Endothelial cell (in vitro differentiated cells): ENCODE measurements around the gene GNAT3. TPM values are rescaled to one million over a fixed set of nuclear protein-coding genes. Genes with fewer than 3 reads are reported as not detected.

Source experiments
- DNase-seq: peaks from one replicate; pipeline ENCODE4 v3.0.0; 2021; ENCODE audit warnings: low spot score
- H3K27ac Mint-ChIP-seq: one replicate; pipeline ENCODE4 v1.8.0; 2021; ENCODE audit warnings: mixed read lengths, inconsistent platforms; ENCODE audit not compliant: unreplicated experiment
- H3K27me3 Mint-ChIP-seq: one replicate; pipeline ENCODE4 v1.8.0; 2021; ENCODE audit warnings: mild to moderate bottlenecking, moderate library complexity, mixed read lengths, inconsistent platforms; ENCODE audit not compliant: unreplicated experiment
- H3K36me3 Mint-ChIP-seq: one replicate; pipeline ENCODE4 v1.8.0; 2021; ENCODE audit warnings: mild to moderate bottlenecking, low read depth, mixed read lengths, inconsistent platforms; ENCODE audit not compliant: unreplicated experiment
- H3K4me1 Mint-ChIP-seq: one replicate; pipeline ENCODE4 v1.8.0; 2021; ENCODE audit warnings: mild to moderate bottlenecking, mixed read lengths, inconsistent platforms; ENCODE audit not compliant: unreplicated experiment
- H3K4me3 Mint-ChIP-seq: one replicate; pipeline ENCODE4 v1.8.0; 2021; ENCODE audit warnings: mild to moderate bottlenecking, mixed read lengths, inconsistent platforms; ENCODE audit not compliant: unreplicated experiment
- H3K9me3 Mint-ChIP-seq: one replicate; pipeline ENCODE4 v1.8.0; 2021; ENCODE audit warnings: mixed read lengths, inconsistent platforms; ENCODE audit not compliant: unreplicated experiment
- total RNA-seq: library from RNA; stranded (reverse); fragmentation: NEBNext Ultra II Directional; extraction: Animal tissue kit (Norgen Biotek cat#: 25700); gene quantifications from one replicate; pipeline ENCODE4 v1.2.1, GENCODE V29; 2021; ENCODE audit not compliant: unreplicated experiment
- TF ChIP-seq, protein P1 (sequence below): fragments of 200-600 bp; sonication (generic); IDR thresholded peaks from one replicate; pipeline ENCODE4 v1.5.0; 2021; ENCODE audit warnings: antibody characterized with exemption; ENCODE audit not compliant: unreplicated experiment

The GNAT3 gene
- total RNA-seq, 1 donor from 2014 or later: not detected

- Mint-ChIP-seq H3K4me3 (no peak overlapping the region), H3K9me3 (no peaks in the 10 kb centered on the region), H3K36me3 (no peaks in the 10 kb centered on the region), H3K27me3 (no peaks in the 10 kb centered on the region), H3K27ac (no peak overlapping the region), H3K4me1 (peaks cover 10% of the 10 kb centered on the region)
- TF ChIP-seq, protein P1, sequence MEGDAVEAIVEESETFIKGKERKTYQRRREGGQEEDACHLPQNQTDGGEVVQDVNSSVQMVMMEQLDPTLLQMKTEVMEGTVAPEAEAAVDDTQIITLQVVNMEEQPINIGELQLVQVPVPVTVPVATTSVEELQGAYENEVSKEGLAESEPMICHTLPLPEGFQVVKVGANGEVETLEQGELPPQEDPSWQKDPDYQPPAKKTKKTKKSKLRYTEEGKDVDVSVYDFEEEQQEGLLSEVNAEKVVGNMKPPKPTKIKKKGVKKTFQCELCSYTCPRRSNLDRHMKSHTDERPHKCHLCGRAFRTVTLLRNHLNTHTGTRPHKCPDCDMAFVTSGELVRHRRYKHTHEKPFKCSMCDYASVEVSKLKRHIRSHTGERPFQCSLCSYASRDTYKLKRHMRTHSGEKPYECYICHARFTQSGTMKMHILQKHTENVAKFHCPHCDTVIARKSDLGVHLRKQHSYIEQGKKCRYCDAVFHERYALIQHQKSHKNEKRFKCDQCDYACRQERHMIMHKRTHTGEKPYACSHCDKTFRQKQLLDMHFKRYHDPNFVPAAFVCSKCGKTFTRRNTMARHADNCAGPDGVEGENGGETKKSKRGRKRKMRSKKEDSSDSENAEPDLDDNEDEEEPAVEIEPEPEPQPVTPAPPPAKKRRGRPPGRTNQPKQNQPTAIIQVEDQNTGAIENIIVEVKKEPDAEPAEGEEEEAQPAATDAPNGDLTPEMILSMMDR: no peak
- no peak for DNase-seq
These were observed 12.8 kb upstream of the GNAT3 start for GRCh38 chr7:80524693-80525092.

- Mint-ChIP-seq H3K9me3 (no peaks in the 10 kb centered on the region), H3K4me1 (peaks cover 9% of the 10 kb centered on the region), H3K27ac (no peak overlapping the region), H3K4me3 (no peak overlapping the region), H3K27me3 (no peaks in the 10 kb centered on the region), H3K36me3 (no peaks in the 10 kb centered on the region)
- TF ChIP-seq, protein P1: no peak
- DNase-seq: no peak
These were observed 9.9 kb upstream of the GNAT3 start for GRCh38 chr7:80521809-80522208.

DNA sequence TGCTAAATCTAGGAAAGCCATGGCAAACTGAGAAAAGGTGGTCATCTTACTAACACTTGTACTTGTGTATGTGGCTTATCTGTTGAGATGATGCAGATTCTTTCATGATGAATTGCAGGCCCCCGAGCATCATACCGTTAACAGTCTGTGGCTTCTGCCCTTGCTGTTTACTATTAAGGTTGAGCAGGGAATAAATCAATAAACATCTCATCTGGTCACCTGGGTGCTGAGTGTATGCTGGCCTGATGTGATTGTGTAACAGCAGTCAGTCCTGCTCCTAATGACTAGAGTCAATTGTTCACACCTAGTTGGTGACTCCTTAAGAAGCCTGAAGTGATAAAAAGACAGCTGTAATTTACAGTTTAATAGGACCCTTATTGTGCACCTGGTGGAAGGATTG lies 8.3 kb upstream of the GNAT3 start:
- H3K27me3 Mint-ChIP-seq: no peaks in the 10 kb centered on the region
- no peak overlapping the region for H3K27ac Mint-ChIP-seq
- no peak overlapping the region for H3K4me3 Mint-ChIP-seq
- no peaks in the 10 kb centered on the region for H3K36me3 Mint-ChIP-seq
- TF ChIP-seq, protein P1: no peak
- DNase-seq: no peak
- no peaks in the 10 kb centered on the region for H3K9me3 Mint-ChIP-seq
- H3K4me1 Mint-ChIP-seq: no peaks in the 10 kb centered on the region

DNA sequence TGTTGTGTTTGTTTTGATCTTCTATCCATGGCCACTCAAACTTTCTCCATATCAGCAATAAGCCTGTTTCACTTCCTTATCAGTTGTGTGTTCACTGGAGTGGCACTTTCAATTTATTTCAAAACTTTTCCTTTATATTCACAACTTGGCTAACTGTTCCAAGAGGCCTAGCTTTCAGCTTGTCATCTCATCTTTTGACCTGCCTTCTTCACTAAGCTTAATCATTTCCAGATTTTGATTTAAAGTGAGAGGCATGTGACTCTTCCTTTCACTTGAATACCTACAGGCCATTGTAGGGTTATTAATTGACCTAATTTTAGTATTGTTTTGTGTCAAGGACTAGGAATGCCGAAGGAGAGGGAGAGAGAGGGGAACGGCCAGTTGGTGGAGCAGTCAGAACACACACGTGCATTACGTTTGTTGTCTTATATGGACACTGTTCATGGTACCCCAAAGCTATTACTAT lies 5.5 kb upstream of the GNAT3 start:
- Mint-ChIP-seq H3K27me3 (no peaks in the 10 kb centered on the region), H3K9me3 (no peaks in the 10 kb centered on the region), H3K4me1 (no peaks in the 10 kb centered on the region), H3K36me3 (no peaks in the 10 kb centered on the region), H3K27ac (no peak overlapping the region), H3K4me3 (no peak overlapping the region)
- DNase-seq: no peak
- TF ChIP-seq, protein P1: no peak

- Mint-ChIP-seq H3K4me3 (no peak overlapping the region), H3K27me3 (no peaks in the 10 kb centered on the region), H3K9me3 (no peaks in the 10 kb centered on the region), H3K27ac (no peak overlapping the region), H3K4me1 (peaks cover 3% of the 10 kb centered on the region), H3K36me3 (no peaks in the 10 kb centered on the region)
- DNase-seq: no peak
- TF ChIP-seq, protein P1: no peak
These were observed 3.4 kb upstream of the GNAT3 start for GRCh38 chr7:80515298-80515697.
